Endothelial cell (in vitro differentiated cells): ENCODE results near the gene PTPRCAP. TPM values are rescaled to one million over a fixed set of nuclear protein-coding genes. Genes with fewer than 3 reads are reported as not detected.

Experiments
- DNase-seq: peaks from one replicate; pipeline ENCODE4 v3.0.0; 2021; ENCODE audit warnings: low spot score
- H3K27ac Mint-ChIP-seq: one replicate; pipeline ENCODE4 v1.8.0; 2021; ENCODE audit warnings: mixed read lengths, inconsistent platforms; ENCODE audit not compliant: unreplicated experiment
- H3K27me3 Mint-ChIP-seq: one replicate; pipeline ENCODE4 v1.8.0; 2021; ENCODE audit warnings: mild to moderate bottlenecking, moderate library complexity, mixed read lengths, inconsistent platforms; ENCODE audit not compliant: unreplicated experiment
- H3K36me3 Mint-ChIP-seq: one replicate; pipeline ENCODE4 v1.8.0; 2021; ENCODE audit warnings: mild to moderate bottlenecking, low read depth, mixed read lengths, inconsistent platforms; ENCODE audit not compliant: unreplicated experiment
- H3K4me1 Mint-ChIP-seq: one replicate; pipeline ENCODE4 v1.8.0; 2021; ENCODE audit warnings: mild to moderate bottlenecking, mixed read lengths, inconsistent platforms; ENCODE audit not compliant: unreplicated experiment
- H3K4me3 Mint-ChIP-seq: one replicate; pipeline ENCODE4 v1.8.0; 2021; ENCODE audit warnings: mild to moderate bottlenecking, mixed read lengths, inconsistent platforms; ENCODE audit not compliant: unreplicated experiment
- H3K9me3 Mint-ChIP-seq: one replicate; pipeline ENCODE4 v1.8.0; 2021; ENCODE audit warnings: mixed read lengths, inconsistent platforms; ENCODE audit not compliant: unreplicated experiment
- total RNA-seq: library from RNA; stranded (reverse); fragmentation: NEBNext Ultra II Directional; extraction: Animal tissue kit (Norgen Biotek cat#: 25700); gene quantifications from one replicate; pipeline ENCODE4 v1.2.1, GENCODE V29; 2021; ENCODE audit not compliant: unreplicated experiment
- TF ChIP-seq, protein P1 (sequence below): fragments of 200-600 bp; sonication (generic); IDR thresholded peaks from one replicate; pipeline ENCODE4 v1.5.0; 2021; ENCODE audit warnings: antibody characterized with exemption; ENCODE audit not compliant: unreplicated experiment

The PTPRCAP gene
- total RNA-seq, 1 donor from 2014 or later, result 12.9 TPM

DNA sequence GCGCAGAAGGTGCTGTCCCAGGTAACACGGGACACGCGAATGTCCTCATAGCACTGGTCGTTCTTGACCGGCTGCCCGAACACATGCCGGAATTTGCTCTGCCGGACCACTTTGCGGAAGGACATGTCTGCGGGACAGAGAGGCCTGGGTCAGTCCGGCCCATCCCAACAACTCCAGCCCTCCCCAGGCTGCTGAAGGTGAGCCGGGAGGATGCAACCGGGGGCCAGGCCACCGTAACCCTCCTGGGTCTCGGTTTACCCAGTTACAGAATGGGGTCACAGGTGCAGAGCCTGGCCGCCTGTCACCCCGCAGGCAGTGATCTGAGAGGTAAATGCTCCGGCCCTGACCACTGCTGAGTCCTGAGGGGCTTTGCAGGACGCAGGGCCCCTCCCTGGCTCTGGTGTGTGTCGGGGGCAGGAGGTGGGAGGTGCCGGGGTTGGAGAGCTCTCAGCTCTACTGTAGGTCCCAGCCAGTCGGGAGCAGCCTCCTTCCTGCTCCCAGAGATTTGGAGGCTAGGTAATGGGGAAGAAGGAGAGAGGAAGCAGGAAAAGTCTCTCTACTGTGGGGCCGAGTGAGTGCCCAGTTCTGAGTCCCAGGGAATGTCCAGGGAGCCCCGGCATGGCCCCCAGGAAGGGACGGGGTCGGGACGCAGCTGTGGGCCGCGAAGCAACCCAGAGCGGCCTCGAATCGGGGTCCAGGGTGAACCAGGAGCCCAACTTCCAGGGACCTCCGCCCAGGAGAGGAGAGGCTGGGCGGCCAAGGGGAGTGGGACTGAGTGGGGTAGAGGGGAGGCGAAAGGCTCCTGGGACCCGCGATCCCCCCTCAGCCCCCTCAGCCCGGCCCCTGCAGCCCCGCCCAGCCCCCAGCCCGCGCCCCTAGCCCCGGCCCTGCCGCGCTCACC lies 5.3 kb upstream of the PTPRCAP start:
- Mint-ChIP-seq H3K4me1 (peaks cover 21% of the 10 kb centered on the region), H3K4me3 (peak overlapping the region; percentile 95), H3K27me3 (peaks cover 28% of the 10 kb centered on the region), H3K9me3 (no peaks in the 10 kb centered on the region), H3K36me3 (peaks cover 10% of the 10 kb centered on the region), H3K27ac (peak overlapping the region; percentile 95)
- TF ChIP-seq, protein P1, sequence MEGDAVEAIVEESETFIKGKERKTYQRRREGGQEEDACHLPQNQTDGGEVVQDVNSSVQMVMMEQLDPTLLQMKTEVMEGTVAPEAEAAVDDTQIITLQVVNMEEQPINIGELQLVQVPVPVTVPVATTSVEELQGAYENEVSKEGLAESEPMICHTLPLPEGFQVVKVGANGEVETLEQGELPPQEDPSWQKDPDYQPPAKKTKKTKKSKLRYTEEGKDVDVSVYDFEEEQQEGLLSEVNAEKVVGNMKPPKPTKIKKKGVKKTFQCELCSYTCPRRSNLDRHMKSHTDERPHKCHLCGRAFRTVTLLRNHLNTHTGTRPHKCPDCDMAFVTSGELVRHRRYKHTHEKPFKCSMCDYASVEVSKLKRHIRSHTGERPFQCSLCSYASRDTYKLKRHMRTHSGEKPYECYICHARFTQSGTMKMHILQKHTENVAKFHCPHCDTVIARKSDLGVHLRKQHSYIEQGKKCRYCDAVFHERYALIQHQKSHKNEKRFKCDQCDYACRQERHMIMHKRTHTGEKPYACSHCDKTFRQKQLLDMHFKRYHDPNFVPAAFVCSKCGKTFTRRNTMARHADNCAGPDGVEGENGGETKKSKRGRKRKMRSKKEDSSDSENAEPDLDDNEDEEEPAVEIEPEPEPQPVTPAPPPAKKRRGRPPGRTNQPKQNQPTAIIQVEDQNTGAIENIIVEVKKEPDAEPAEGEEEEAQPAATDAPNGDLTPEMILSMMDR, result no peak
- DNase-seq, result no peak

DNA sequence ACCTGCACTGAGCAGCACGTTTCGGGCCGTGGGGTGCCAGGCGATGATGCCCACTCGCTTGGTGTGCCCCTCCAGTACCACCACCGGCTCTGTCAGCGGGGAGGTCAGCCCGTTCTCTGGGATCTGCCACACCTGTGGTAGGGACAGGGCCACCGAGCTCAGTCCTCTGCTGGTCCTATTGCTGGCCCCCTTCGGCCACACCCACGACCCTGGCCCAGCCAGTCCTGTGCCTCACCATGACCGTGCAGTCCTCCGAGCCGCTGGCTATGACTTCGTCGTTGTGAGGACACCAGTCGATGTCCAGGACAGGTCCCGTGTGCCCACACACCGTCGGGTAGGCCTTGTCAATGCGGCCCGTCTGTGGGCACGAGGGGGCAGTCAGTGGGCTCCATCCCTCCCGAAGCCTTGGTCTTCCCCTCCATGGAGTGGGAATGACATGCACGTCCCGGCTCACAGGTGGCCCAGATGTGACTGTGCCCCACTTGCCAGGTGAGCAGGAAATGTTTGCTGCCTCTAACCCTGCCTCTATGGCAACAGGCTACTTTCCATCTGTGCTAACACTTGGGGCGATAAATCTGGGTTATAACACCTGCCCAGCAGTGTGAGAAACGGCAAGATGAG lies 4.4 kb upstream of the PTPRCAP start:
- Mint-ChIP-seq H3K27ac (peak overlapping the region; percentile 80), H3K4me3 (peak overlapping the region; percentile 95), H3K36me3 (peaks cover 11% of the 10 kb centered on the region), H3K9me3 (no peaks in the 10 kb centered on the region), H3K27me3 (peaks cover 29% of the 10 kb centered on the region), H3K4me1 (peaks cover 21% of the 10 kb centered on the region)
- TF ChIP-seq, protein P1, result no peak
- DNase-seq, result no peak

DNA sequence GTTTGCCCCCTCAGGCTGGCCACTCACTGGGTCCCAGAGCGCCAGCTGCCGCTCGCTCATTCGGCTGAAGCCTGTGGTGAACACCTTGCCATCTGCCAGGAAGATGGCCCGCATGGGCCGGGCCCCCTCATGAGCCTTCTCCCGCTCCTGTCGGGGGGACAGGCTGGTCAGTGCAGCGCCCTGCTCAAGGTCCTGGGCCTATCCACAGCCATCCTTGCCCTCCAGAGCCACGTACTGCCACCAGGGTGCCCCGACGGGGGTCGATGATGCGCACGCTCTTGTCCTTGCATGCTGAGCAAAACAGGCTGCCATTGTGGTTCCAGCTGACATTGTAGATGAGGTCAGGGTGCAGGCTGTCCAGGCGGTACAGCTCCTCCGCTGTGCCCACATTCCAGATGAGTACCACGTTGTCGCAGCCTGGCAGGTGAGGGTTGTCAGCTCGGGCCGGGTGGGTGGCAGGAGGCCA lies 3.6 kb upstream of the PTPRCAP start:
- Mint-ChIP-seq H3K36me3 (peaks cover 15% of the 10 kb centered on the region), H3K4me1 (peaks cover 24% of the 10 kb centered on the region), H3K27ac (peak overlapping the region; percentile 42), H3K4me3 (no peak overlapping the region), H3K9me3 (no peaks in the 10 kb centered on the region), H3K27me3 (peaks cover 29% of the 10 kb centered on the region)
- TF ChIP-seq, protein P1, result no peak
- no peak for DNase-seq

DNA sequence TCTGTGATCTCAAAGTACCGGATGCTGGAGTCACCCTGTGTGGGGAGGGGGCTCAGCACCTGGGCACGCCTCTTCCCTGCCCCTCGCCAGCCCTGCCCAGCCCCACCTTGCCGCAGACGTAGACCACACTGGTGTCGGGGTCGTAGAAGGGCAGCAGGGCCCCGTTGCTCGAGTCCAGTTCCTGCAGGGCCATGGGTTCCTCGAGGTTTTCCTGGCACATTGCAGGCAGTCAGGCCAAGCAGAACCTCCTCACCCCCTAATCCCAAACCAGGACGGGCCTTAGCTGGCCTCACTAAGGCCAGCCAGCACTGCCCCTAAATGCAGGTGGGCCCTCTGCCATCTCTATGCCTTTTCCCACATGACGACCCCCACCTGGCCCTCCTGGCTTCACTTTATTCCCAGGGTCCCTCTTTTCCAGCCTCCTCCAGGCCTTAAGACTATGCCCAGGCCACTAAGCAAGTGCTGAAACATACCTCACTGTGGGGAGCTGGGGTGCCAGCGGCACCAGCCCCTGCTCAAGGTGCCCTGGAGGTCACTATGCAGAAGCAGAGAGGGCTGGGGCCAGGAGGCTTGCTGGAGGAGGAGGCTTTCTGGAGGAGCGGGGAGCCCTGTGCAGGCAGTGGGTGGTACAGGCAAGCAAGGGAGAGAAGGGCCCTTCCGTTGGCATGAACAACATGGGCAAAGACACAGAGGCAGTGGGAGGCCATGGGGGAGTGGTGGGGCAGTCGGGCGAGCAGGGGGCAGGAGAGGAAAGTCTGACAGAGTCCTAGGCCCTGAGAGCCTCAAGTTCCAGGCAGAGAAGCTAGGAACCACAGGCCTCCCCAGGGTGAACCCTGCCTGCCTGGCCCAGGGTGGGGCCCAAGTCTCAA lies 3.0 kb upstream of the PTPRCAP start:
- Mint-ChIP-seq H3K9me3 (no peaks in the 10 kb centered on the region), H3K27me3 (peaks cover 29% of the 10 kb centered on the region), H3K27ac (no peak overlapping the region), H3K4me1 (peaks cover 23% of the 10 kb centered on the region), H3K4me3 (peak overlapping the region; percentile 10), H3K36me3 (peaks cover 15% of the 10 kb centered on the region)
- no peak for DNase-seq
- TF ChIP-seq, protein P1, result no peak
